GM23338 (cell line): Measurements from ENCODE around the gene SUGCT.

Experiments used
- CTCF ChIP-seq, 2 experiments: fragments of 200-600 bp in 1 of 2; sonication (generic) in 1 of 2; conservative IDR thresholded peaks; 2 replicates each; pipeline versions ENCODE4 v1.5.1 to v1.6.1; 2016 to 2017; ENCODE audit warnings: antibody characterized with exemption in 2 of 2, low read depth in 2 of 2, mild to moderate bottlenecking in 2 of 2, moderate library complexity in 1 of 2
- REST ChIP-seq: IDR thresholded peaks from one replicate; pipeline ENCODE4 v1.6.1; 2018; ENCODE audit warnings: antibody characterized with exemption; ENCODE audit not compliant: unreplicated experiment

- TF ChIP-seq REST (no peak), CTCF (conservative IDR thresholded peaks at IDR 0.05; ENCODE audit: low read depth in 2 of 2) (no peak)
These were observed 342.3 kb downstream of the SUGCT start for GRCh38 chr7:40477094-40477493.
